ENCODE data around the gene TNFSF10.

DNA sequence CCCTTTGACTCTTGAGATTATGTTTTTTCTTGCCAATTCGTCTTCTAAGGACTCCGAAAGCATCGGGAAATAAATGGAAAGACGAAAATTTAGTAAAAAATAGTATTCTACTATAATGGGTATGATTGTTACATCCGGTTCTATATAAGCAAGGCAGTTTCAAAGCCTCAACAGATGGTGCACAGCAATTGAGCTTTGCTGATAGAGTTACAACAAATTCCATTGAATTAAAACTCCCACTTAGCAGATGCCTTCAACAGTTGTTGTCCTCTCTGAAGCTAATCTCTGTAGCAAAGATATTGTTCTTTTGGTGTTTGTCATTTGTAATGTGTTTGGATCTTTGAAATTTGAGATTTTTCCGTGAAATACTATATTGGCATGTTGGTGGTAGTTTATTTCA lies 58.9 kb downstream of the TNFSF10 start:
- TF ChIP-seq, protein P1, sequence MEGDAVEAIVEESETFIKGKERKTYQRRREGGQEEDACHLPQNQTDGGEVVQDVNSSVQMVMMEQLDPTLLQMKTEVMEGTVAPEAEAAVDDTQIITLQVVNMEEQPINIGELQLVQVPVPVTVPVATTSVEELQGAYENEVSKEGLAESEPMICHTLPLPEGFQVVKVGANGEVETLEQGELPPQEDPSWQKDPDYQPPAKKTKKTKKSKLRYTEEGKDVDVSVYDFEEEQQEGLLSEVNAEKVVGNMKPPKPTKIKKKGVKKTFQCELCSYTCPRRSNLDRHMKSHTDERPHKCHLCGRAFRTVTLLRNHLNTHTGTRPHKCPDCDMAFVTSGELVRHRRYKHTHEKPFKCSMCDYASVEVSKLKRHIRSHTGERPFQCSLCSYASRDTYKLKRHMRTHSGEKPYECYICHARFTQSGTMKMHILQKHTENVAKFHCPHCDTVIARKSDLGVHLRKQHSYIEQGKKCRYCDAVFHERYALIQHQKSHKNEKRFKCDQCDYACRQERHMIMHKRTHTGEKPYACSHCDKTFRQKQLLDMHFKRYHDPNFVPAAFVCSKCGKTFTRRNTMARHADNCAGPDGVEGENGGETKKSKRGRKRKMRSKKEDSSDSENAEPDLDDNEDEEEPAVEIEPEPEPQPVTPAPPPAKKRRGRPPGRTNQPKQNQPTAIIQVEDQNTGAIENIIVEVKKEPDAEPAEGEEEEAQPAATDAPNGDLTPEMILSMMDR (IDR thresholded peaks at IDR 0.05; ENCODE audit: low read length) = no peak
- no peak for TF ChIP-seq EZH2 (IDR thresholded peaks at IDR 0.05; ENCODE audit: borderline replicate concordance, low read length)

Data from OCI-LY1 (cell line).